Trophoblast cell (in vitro differentiated cells and primary cell): ENCODE measurements around the gene RNF10.

Experiments used
- DNase-seq, 2 donors: peaks; one replicate each; pipeline ENCODE4 v3.0.0-alpha.2; 2016
- H2AFZ ChIP-seq: 2 replicates; pipeline ENCODE4 v1.6.1; 2013; ENCODE audit warnings: low read length, moderate library complexity, mild to moderate bottlenecking; ENCODE audit not compliant: insufficient read depth, poor library complexity
- H2AK5ac ChIP-seq: 2 replicates; pipeline ENCODE4 v1.6.1; 2013; ENCODE audit warnings: mild to moderate bottlenecking, low read length
- H2BK120ac ChIP-seq: 2 replicates; pipeline ENCODE4 v1.6.1; 2013; ENCODE audit warnings: low read length, mild to moderate bottlenecking, moderate library complexity; ENCODE audit not compliant: insufficient read depth, poor library complexity
- H2BK12ac ChIP-seq: 2 replicates; pipeline ENCODE4 v1.6.1; 2013; ENCODE audit warnings: mild to moderate bottlenecking, low read length, moderate library complexity
- H2BK5ac ChIP-seq: 2 replicates; pipeline ENCODE4 v1.6.1; 2013; ENCODE audit warnings: low read length, low read depth, moderate library complexity, mild to moderate bottlenecking; ENCODE audit not compliant: poor library complexity
- H3K14ac ChIP-seq: 2 replicates; pipeline ENCODE4 v1.6.1; 2013; ENCODE audit warnings: mild to moderate bottlenecking, low read length
- H3K18ac ChIP-seq: 2 replicates; pipeline ENCODE4 v1.6.1; 2013; ENCODE audit warnings: mild to moderate bottlenecking, low read length
- H3K23ac ChIP-seq: 2 replicates; pipeline ENCODE4 v1.6.1; 2013; ENCODE audit warnings: low read length
- H3K27ac ChIP-seq: 2 replicates; pipeline ENCODE4 v1.5.1; 2013; ENCODE audit warnings: low read depth, mild to moderate bottlenecking, inconsistent platforms, low read length, moderate library complexity
- H3K27me3 ChIP-seq: 2 replicates; pipeline ENCODE4 v1.6.1; 2013; ENCODE audit warnings: inconsistent platforms, mild to moderate bottlenecking, low read length, moderate library complexity; ENCODE audit not compliant: insufficient read depth
- H3K36me3 ChIP-seq, 2 experiments: 1 replicate in 1 of 2; 2 replicates in 1 of 2; pipeline ENCODE4 v1.6.1; 2013; ENCODE audit warnings: low read length in 2 of 2, mild to moderate bottlenecking in 2 of 2, moderate library complexity in 1 of 2; ENCODE audit not compliant: insufficient read depth in 2 of 2, control insufficient read depth in 1 of 2
- H3K4ac ChIP-seq: 2 replicates; pipeline ENCODE4 v1.6.1; 2013; ENCODE audit warnings: low read depth, mild to moderate bottlenecking, low read length, moderate library complexity
- H3K4me1 ChIP-seq, 2 experiments: 1 replicate in 1 of 2; 2 replicates in 1 of 2; pipeline ENCODE4 v1.6.1; 2013; ENCODE audit warnings: low read length in 2 of 2, mild to moderate bottlenecking in 2 of 2, moderate library complexity in 1 of 2; ENCODE audit not compliant: insufficient read depth in 2 of 2, control insufficient read depth in 1 of 2
- H3K4me2 ChIP-seq: 2 replicates; pipeline ENCODE4 v1.6.1; 2013; ENCODE audit warnings: inconsistent platforms, mild to moderate bottlenecking, low read length, moderate library complexity
- H3K4me3 ChIP-seq: 2 replicates; pipeline ENCODE4 v1.5.1; 2013; ENCODE audit warnings: mild to moderate bottlenecking, low read depth, low read length, inconsistent platforms
- H3K79me1 ChIP-seq: one replicate; pipeline ENCODE4 v1.6.1; 2013; ENCODE audit warnings: low read length
- H3K79me2 ChIP-seq: 2 replicates; pipeline ENCODE4 v1.6.1; 2013; ENCODE audit warnings: low read length, mild to moderate bottlenecking; ENCODE audit not compliant: control insufficient read depth, insufficient read depth, poor library complexity
- H3K9ac ChIP-seq: 2 replicates; pipeline ENCODE4 v1.6.1; 2013; ENCODE audit warnings: mild to moderate bottlenecking, low read length
- H3K9me3 ChIP-seq: 2 replicates; pipeline ENCODE4 v1.6.1; 2013; ENCODE audit warnings: low read depth, mild to moderate bottlenecking, control low read depth, inconsistent platforms, low read length; ENCODE audit not compliant: insufficient read depth
- H4K12ac ChIP-seq: 2 replicates; pipeline ENCODE4 v1.6.1; 2013; ENCODE audit warnings: low read depth, mild to moderate bottlenecking, low read length, moderate library complexity
- H4K8ac ChIP-seq: 2 replicates; pipeline ENCODE4 v1.6.1; 2013; ENCODE audit warnings: low read depth, mild to moderate bottlenecking, low read length, moderate library complexity
- H4K91ac ChIP-seq: one replicate; pipeline ENCODE4 v1.6.1; 2013; ENCODE audit warnings: low read depth, mild to moderate bottlenecking, low read length, moderate library complexity
- WGBS: extraction: QIAGEN DNeasy Blood & Tissue Kit; methylation state at CpG from one replicate; pipeline ENCODE4 v1.1.7; 2013; ENCODE audit warnings: missing lambda C conversion rate; ENCODE audit not compliant: insufficient read length, insufficient coverage; ENCODE audit errors: extremely low coverage; 5-methylcytosine and 5-hydroxymethylcytosine counted together

The RNF10 gene

DNA sequence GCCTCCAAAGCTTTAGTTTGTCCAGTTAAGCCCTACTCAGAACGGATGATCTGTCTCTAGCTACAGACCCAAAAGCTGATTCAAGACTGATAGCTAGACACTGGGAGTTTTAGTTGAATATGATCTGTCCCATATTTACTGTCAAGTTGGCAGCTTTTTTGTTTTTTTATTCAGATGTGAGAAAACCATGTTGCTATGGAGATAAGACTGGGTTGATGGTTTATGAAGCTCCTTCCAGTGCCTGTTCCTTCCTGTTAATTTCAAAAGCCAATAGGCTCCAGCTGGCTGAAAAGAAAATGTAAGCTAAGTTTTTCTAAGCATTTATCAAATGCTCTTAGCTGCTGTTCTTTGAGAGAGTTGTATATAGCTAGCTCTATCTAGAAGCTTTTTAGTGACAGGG is 33.6 kb upstream of the RNF10 start:
- Histone ChIP-seq H3K79me1 (peaks cover 8% of the 10 kb centered on the region), H3K4me1 (peaks cover 1 to 2% of the 10 kb centered on the region in 2 experiments), H3K36me3 (peaks cover 8 to 32% of the 10 kb centered on the region in 2 experiments), H3K4me2 (no peak overlapping the region), H3K9ac (no peak overlapping the region), H3K27me3 (no peaks in the 10 kb centered on the region), H2AFZ (no peak overlapping the region), H2BK5ac (no peak overlapping the region), H4K8ac (no peak overlapping the region), H3K4ac (no peak overlapping the region), H3K79me2 (peaks cover 9% of the 10 kb centered on the region), H2BK120ac (no peak overlapping the region), H3K9me3 (no peaks in the 10 kb centered on the region), H3K27ac (no peak overlapping the region), H4K91ac (no peak overlapping the region), H3K14ac (no peak overlapping the region), H3K4me3 (no peak overlapping the region), H2BK12ac (no peak overlapping the region), H3K23ac (no peak overlapping the region), H4K12ac (no peak overlapping the region), H2AK5ac (no peak overlapping the region), H3K18ac (no peak overlapping the region)
- no peak for DNase-seq
- no CpG with 5 or more reads among the region's 1 CpG for WGBS

DNA sequence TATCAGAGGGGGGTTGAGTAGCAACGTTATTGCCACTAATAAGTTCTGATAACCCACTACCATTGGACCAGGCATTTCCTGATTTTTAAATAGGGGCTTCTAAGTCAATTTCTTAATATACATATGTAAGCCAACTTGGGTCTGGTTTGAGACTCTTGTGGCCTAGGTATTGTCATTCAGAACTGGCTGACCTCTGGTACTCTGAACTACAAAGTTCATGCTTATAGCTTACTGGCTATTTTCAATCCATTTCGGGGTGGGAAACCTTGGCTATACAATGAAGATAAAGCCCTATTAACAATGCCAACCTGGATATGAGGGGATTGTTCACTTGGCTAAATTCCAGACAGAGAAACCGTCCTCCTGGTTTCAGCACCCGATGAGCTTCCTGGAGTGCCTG is 29.6 kb upstream of the RNF10 start:
- Histone ChIP-seq H2AK5ac (no peak overlapping the region), H3K9me3 (no peaks in the 10 kb centered on the region), H2AFZ (no peak overlapping the region), H3K14ac (no peak overlapping the region), H3K4ac (no peak overlapping the region), H3K4me1 (no peaks in the 10 kb centered on the region), H3K9ac (no peak overlapping the region), H4K91ac (no peak overlapping the region), H3K4me2 (no peak overlapping the region), H2BK5ac (no peak overlapping the region), H3K18ac (no peak overlapping the region), H4K8ac (no peak overlapping the region), H3K4me3 (no peak overlapping the region), H3K36me3 (peaks cover 8 to 24% of the 10 kb centered on the region in 2 experiments), H2BK120ac (no peak overlapping the region), H4K12ac (no peak overlapping the region), H2BK12ac (no peak overlapping the region), H3K23ac (no peak overlapping the region), H3K79me2 (no peaks in the 10 kb centered on the region), H3K79me1 (no peaks in the 10 kb centered on the region), H3K27ac (no peak overlapping the region), H3K27me3 (no peaks in the 10 kb centered on the region)
- WGBS: no CpG with 5 or more reads among the region's 4 CpGs
- DNase-seq: no peak

DNA sequence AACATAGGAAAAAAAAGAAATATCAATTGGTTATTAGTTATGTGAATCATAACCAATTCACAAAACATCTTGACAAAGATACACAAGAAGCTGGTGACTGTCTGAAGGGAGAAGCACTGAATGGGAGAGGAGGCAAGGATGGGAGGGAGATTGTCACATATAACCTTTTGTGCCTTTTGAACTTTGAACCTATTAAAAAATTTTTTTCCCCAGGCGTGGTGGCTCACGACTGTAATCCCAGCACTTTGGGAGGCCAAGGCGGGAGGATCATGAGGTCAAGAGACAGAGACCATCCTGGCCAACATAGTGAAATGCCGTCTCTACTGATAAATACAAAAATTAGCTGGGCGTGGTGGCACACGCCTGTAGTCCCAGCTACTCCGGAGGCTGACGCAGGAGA is 25.6 kb upstream of the RNF10 start:
- H3K9ac ChIP-seq: no peak overlapping the region
- H3K27ac ChIP-seq: no peak overlapping the region
- H3K4ac ChIP-seq: no peak overlapping the region
- H3K23ac ChIP-seq: no peak overlapping the region
- no peaks in the 10 kb centered on the region for H3K27me3 ChIP-seq
- no CpG with 5 or more reads among the region's 8 CpGs for WGBS
- H3K79me1 ChIP-seq: no peaks in the 10 kb centered on the region
- H2AK5ac ChIP-seq: no peak overlapping the region
- H4K91ac ChIP-seq: no peak overlapping the region
- no peak overlapping the region for H3K4me3 ChIP-seq
- H2AFZ ChIP-seq: no peak overlapping the region
- H3K79me2 ChIP-seq: no peaks in the 10 kb centered on the region
- no peak overlapping the region for H2BK12ac ChIP-seq
- no peak overlapping the region for H4K12ac ChIP-seq
- no peak overlapping the region for H3K4me2 ChIP-seq
- H3K9me3 ChIP-seq: no peaks in the 10 kb centered on the region
- no peak overlapping the region for H4K8ac ChIP-seq
- no peak overlapping the region for H2BK120ac ChIP-seq
- H3K14ac ChIP-seq: no peak overlapping the region
- H3K4me1 ChIP-seq: no peaks in the 10 kb centered on the region
- H2BK5ac ChIP-seq: no peak overlapping the region
- peaks cover 0 to 18% of the 10 kb centered on the region in 2 experiments for H3K36me3 ChIP-seq
- no peak for DNase-seq
- H3K18ac ChIP-seq: no peak overlapping the region

DNA sequence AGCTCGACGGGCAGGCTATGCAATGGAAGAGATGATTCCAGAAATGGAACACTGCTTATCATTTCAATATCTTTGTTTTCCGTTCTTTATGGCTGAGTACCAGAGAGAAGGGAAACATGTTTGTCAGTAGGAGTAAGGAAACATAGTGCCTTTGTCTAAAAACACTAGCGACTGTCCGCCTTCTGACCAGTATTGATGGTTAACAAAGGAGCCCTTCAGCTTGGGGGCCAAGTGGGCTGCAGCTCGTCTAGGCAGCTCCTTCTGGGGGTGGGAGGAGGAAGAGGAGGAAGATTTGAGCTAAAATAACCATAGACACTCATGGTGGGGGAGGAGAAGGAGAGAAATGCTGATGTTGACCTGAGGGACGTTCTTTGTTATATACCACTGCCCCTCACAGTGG is 20.2 kb upstream of the RNF10 start:
- no peak overlapping the region for H2BK5ac ChIP-seq
- H3K14ac ChIP-seq: no peak overlapping the region
- no peaks in the 10 kb centered on the region for H3K79me1 ChIP-seq
- WGBS: no CpG with 5 or more reads among the region's 7 CpGs
- no peaks in the 10 kb centered on the region for H3K9me3 ChIP-seq
- no peak overlapping the region for H3K4me3 ChIP-seq
- H4K91ac ChIP-seq: no peak overlapping the region
- H3K4ac ChIP-seq: no peak overlapping the region
- H4K8ac ChIP-seq: no peak overlapping the region
- no peak overlapping the region for H4K12ac ChIP-seq
- H2BK120ac ChIP-seq: no peak overlapping the region
- peaks cover 0 to 32% of the 10 kb centered on the region in 2 experiments for H3K36me3 ChIP-seq
- no peaks in the 10 kb centered on the region for H3K27me3 ChIP-seq
- DNase-seq: no peak
- no peaks in the 10 kb centered on the region for H3K79me2 ChIP-seq
- no peak overlapping the region for H3K9ac ChIP-seq
- no peak overlapping the region for H3K23ac ChIP-seq
- no peaks in the 10 kb centered on the region for H3K4me1 ChIP-seq
- no peak overlapping the region for H2AK5ac ChIP-seq
- H3K4me2 ChIP-seq: no peak overlapping the region
- no peak overlapping the region for H3K27ac ChIP-seq
- no peak overlapping the region for H2AFZ ChIP-seq
- no peak overlapping the region for H2BK12ac ChIP-seq
- no peak overlapping the region for H3K18ac ChIP-seq
